Liver (tissue), 9 donors: ENCODE results near the gene TBC1D16. TPM values are rescaled to one million over a fixed set of nuclear protein-coding genes. Genes with fewer than 3 reads are reported as not detected.
A peak's percentile ranks its signal among the peaks of the same experiment; 100 is the strongest.

Experiments
- DNase-seq: peaks from one replicate; pipeline ENCODE4 v3.0.0-alpha.2; 2017; ENCODE audit warnings: low spot score
- H3K27ac ChIP-seq, 2 donors: one replicate each; pipeline ENCODE4 v1.7.0; 2013; ENCODE audit warnings: inconsistent platforms in 2 of 2, low read length in 2 of 2, control low read depth in 1 of 2, low read depth in 1 of 2, mild to moderate bottlenecking in 1 of 2
- H3K27me3 ChIP-seq, 4 donors: one replicate each; pipeline versions ENCODE4 v1.6.1 to v1.7.0; 2013; ENCODE audit warnings: low read length in 3 of 4, inconsistent platforms in 1 of 4, mild to moderate bottlenecking in 1 of 4, moderate library complexity in 1 of 4; ENCODE audit not compliant: control insufficient read depth in 4 of 4, insufficient read depth in 4 of 4
- H3K36me3 ChIP-seq, 4 donors: one replicate each; pipeline versions ENCODE4 v1.6.1 to v1.7.0; 2013; ENCODE audit warnings: low read length in 3 of 4, mild to moderate bottlenecking in 3 of 4, low read depth in 1 of 4, moderate library complexity in 1 of 4; ENCODE audit not compliant: control insufficient read depth in 4 of 4, insufficient read depth in 3 of 4
- H3K4me1 ChIP-seq, 4 donors: one replicate each; pipeline versions ENCODE4 v1.6.1 to v1.7.0; 2013; ENCODE audit warnings: low read length in 3 of 4, mild to moderate bottlenecking in 3 of 4, moderate library complexity in 1 of 4; ENCODE audit not compliant: control insufficient read depth in 4 of 4, insufficient read depth in 4 of 4
- H3K4me3 ChIP-seq, 3 donors: one replicate each; pipeline versions ENCODE4 v1.6.1 to v1.7.0; 2013; ENCODE audit warnings: low read length in 3 of 3, control low read depth in 1 of 3, low read depth in 1 of 3, mild to moderate bottlenecking in 1 of 3
- H3K9ac ChIP-seq, 2 donors: one replicate each; pipeline ENCODE4 v1.7.0; 2013; ENCODE audit warnings: low read length in 2 of 2, mild to moderate bottlenecking in 2 of 2, moderate library complexity in 2 of 2, control low read depth in 1 of 2, low read depth in 1 of 2
- H3K9me3 ChIP-seq, 4 donors: one replicate each; pipeline versions ENCODE4 v1.6.1 to v1.7.0; 2013; ENCODE audit warnings: low read length in 3 of 4; ENCODE audit not compliant: control insufficient read depth in 4 of 4
- EGR1 ChIP-seq, 2 donors: IDR thresholded peaks; 2 replicates each; pipeline ENCODE4 v1.6.1; 2016 to 2018; ENCODE audit warnings: antibody characterized with exemption in 2 of 2, low read depth in 2 of 2
- GABPA ChIP-seq, 2 donors: IDR thresholded peaks in 1 of 2; conservative IDR thresholded peaks in 1 of 2; 2 replicates each; pipeline ENCODE4 v1.6.1; 2016; ENCODE audit warnings: antibody characterized with exemption in 2 of 2, mild to moderate bottlenecking in 1 of 2, moderate library complexity in 1 of 2
- HNF4A ChIP-seq, 2 donors: conservative IDR thresholded peaks; 2 replicates each; pipeline ENCODE4 v1.6.1; 2016; ENCODE audit warnings: antibody characterized with exemption in 2 of 2, mild to moderate bottlenecking in 2 of 2
- HNF4G ChIP-seq: IDR thresholded peaks from 2 replicates; pipeline ENCODE4 v1.6.1; 2016; ENCODE audit warnings: antibody characterized with exemption
- MAX ChIP-seq: IDR thresholded peaks from 2 replicates; pipeline ENCODE4 v1.6.1; 2016; ENCODE audit warnings: antibody characterized with exemption
- NR2F2 ChIP-seq: IDR thresholded peaks from 2 replicates; pipeline ENCODE4 v1.6.1; 2016; ENCODE audit warnings: antibody characterized with exemption
- RAD21 ChIP-seq, 2 donors: IDR thresholded peaks; 2 replicates each; pipeline ENCODE4 v1.6.1; 2016; ENCODE audit warnings: antibody characterized with exemption in 2 of 2, mild to moderate bottlenecking in 2 of 2
- RXRA ChIP-seq, 2 donors: IDR thresholded peaks; 2 replicates each; pipeline ENCODE4 v1.6.1; 2017 to 2018; ENCODE audit warnings: antibody characterized with exemption in 2 of 2, mild to moderate bottlenecking in 1 of 2
- TAF1 ChIP-seq: conservative IDR thresholded peaks from 2 replicates; pipeline ENCODE4 v1.6.1; 2016; ENCODE audit warnings: antibody characterized with exemption, mild to moderate bottlenecking
- YY1 ChIP-seq: IDR thresholded peaks from 2 replicates; pipeline ENCODE4 v1.6.1; 2016; ENCODE audit warnings: antibody characterized with exemption, mild to moderate bottlenecking
- ZBTB33 ChIP-seq: IDR thresholded peaks from 2 replicates; pipeline ENCODE4 v1.6.1; 2016; ENCODE audit warnings: antibody characterized with exemption
- WGBS: extraction: QIAGEN DNeasy Blood & Tissue Kit; methylation state at CpG from one replicate; pipeline ENCODE4 v1.1.7; 2013; 5-methylcytosine and 5-hydroxymethylcytosine counted together
- polyA plus RNA-seq, 2 donors: library from polyadenylated mRNA; stranded (reverse) in 1 of 2; unstranded in 1 of 2; fragments of 200-250 nt in 1 of 2; fragments of >200 nt in 1 of 2; fragmentation: Nextera tagmentation in 1 of 2; extraction: Ambion mirVana in 1 of 2; gene quantifications; one replicate each; pipeline versions ENCODE4 v1.2.1 to v1.2.3, GENCODE V29; 2013 to 2015
- total RNA-seq, 2 donors: library from RNA; depleted of rRNA; stranded (reverse); fragments of >200 nt; gene quantifications; one replicate each; pipeline ENCODE4 v1.2.3, GENCODE V29; 2014
- TF ChIP-seq, protein P1 (sequence below): IDR thresholded peaks from 2 replicates; pipeline ENCODE4 v1.6.1; 2016; ENCODE audit warnings: antibody characterized with exemption
- donor health status: healthy.
- donor health status: healthy.
- donor health status: healthy.
- donor health status: healthy.
- donor health status: healthy.

TBC1D16 gene
- total and polyA plus RNA-seq, 4 donors: 3.4 to 29.5 (median 4.7) TPM

GRCh38 chr17:79919164-79919585 lies 116.5 kb downstream of the TBC1D16 start (continued):
- no peak for TF ChIP-seq ZBTB33

DNA sequence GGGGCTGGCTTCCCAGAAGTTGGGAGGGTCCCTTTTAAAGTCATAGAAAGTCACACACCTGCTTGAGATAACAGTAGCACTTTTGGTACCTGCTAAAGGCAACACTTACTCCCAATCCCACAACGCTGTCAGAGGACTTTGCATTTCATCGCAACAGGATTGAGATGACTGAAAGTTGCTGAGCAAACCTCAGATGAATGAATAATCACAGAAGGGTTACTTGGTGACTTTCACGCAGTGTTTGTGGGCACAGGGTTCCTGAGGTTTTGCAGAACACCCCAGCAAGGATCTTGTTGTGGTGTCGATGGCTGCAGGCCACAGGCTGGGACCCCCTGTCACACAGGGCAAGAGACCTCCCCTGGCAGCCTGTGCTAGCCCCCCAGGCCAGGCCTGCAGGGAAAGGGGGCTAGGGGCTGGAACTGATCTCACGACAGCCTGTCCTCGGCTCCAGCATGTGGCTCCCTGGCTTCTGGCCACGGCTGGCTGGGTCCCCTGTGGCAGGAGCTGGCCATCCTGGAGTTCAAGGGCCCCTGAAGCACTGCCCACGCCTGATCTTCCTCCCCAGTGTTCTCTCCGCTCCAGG lies 117.0 kb downstream of the TBC1D16 start:
- Histone ChIP-seq H3K9ac (no peak overlapping the region), H3K27ac (peak overlapping the region; percentile 15 to 26), H3K4me1 (peaks cover 9 to 13% (median 12%) of the 10 kb centered on the region in 4 donors), H3K9me3 (no peaks in the 10 kb centered on the region), H3K27me3 (peaks cover 0 to 3% (median 0%) of the 10 kb centered on the region in 4 donors), H3K4me3 (no peak overlapping the region), H3K36me3 (no peaks in the 10 kb centered on the region)
- WGBS: 34% methylated on average over 9 of the region's 9 CpGs
- DNase-seq: no peak
- TF ChIP-seq TAF1: no peak
- no peak for TF ChIP-seq RXRA (IDR thresholded peaks at IDR 0.05)
- TF ChIP-seq ZBTB33: no peak
- TF ChIP-seq EGR1 (IDR thresholded peaks at IDR 0.05; ENCODE audit: low read depth in 2 of 2): peak in 1 of 2 donors; percentile 68

GRCh38 chr17:79917902-79918484 lies 117.7 kb downstream of the TBC1D16 start:
- peaks cover 0 to 3% (median 0%) of the 10 kb centered on the region in 4 donors for H3K27me3 ChIP-seq
- H3K4me3 ChIP-seq: no peak overlapping the region
- no peak overlapping the region for H3K27ac ChIP-seq
- no peak for DNase-seq
- H3K4me1 ChIP-seq: peaks cover 9 to 13% (median 12%) of the 10 kb centered on the region in 4 donors
- TF ChIP-seq TAF1: no peak
- TF ChIP-seq MAX: no peak
- TF ChIP-seq YY1: no peak
- TF ChIP-seq HNF4G: no peak
- no peak for TF ChIP-seq GABPA (IDR thresholded peaks at IDR 0.05 in 1 of 2, conservative IDR thresholded peaks at IDR 0.05 in 1 of 2)
- TF ChIP-seq, protein P1, sequence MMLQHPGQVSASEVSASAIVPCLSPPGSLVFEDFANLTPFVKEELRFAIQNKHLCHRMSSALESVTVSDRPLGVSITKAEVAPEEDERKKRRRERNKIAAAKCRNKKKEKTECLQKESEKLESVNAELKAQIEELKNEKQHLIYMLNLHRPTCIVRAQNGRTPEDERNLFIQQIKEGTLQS: no peak
- TF ChIP-seq HNF4A (conservative IDR thresholded peaks at IDR 0.05): no peak
- TF ChIP-seq NR2F2: no peak
- TF ChIP-seq RAD21 (IDR thresholded peaks at IDR 0.05): no peak
- TF ChIP-seq EGR1 (IDR thresholded peaks at IDR 0.05; ENCODE audit: low read depth in 2 of 2): no peak
- no peak overlapping the region for H3K9ac ChIP-seq
- H3K36me3 ChIP-seq: no peaks in the 10 kb centered on the region
- WGBS: 95% methylated on average over 14 of the region's 14 CpGs
- no peaks in the 10 kb centered on the region for H3K9me3 ChIP-seq
